ENCODE data around the gene VOPP1. TPM values are rescaled to one million over a fixed set of nuclear protein-coding genes. Genes with fewer than 3 reads are reported as not detected.

Gene VOPP1
- total RNA-seq, 2 donors from 2014 or later, result 70.3 to 73.4 TPM

GRCh38 chr7:55426676-55427075 lies 145.6 kb downstream of the VOPP1 start:
- H3K27ac ChIP-seq, result no peak overlapping the region
- intact Hi-C loops (cut with DNase I), result no loop called here

GRCh38 chr7:55425141-55425752 lies 147.1 kb downstream of the VOPP1 start:
- no peaks in the 10 kb centered on the region for H3K9me3 ChIP-seq
- no peak for DNase-seq
- H3K27me3 ChIP-seq, result no peaks in the 10 kb centered on the region
- peaks cover 4% of the 10 kb centered on the region for H3K36me3 ChIP-seq
- intact Hi-C loops (cut with DNase I), result no loop called here
- H3K27ac ChIP-seq, result no peak overlapping the region
- no peak overlapping the region for H3K4me3 ChIP-seq
- TF ChIP-seq CTCF (IDR thresholded peaks at IDR 0.05), result no peak
- H3K4me1 ChIP-seq, result no peaks in the 10 kb centered on the region
- H3K9ac ChIP-seq (ENCODE audit: low read depth in 2 of 2, low read length in 2 of 2), result no peak overlapping the region

More at GRCh38 chr7:55426676-55427075, 145.6 kb downstream of the VOPP1 start:
- Histone ChIP-seq H3K36me3 (peaks cover 4% of the 10 kb centered on the region), H3K4me1 (peaks cover 4% of the 10 kb centered on the region), H3K27me3 (no peaks in the 10 kb centered on the region), H3K9ac (ENCODE audit: low read depth in 2 of 2, low read length in 2 of 2) (no peak overlapping the region), H3K9me3 (no peaks in the 10 kb centered on the region), H3K4me3 (no peak overlapping the region)
- TF ChIP-seq CTCF (IDR thresholded peaks at IDR 0.05), result no peak
- no peak for DNase-seq

GRCh38 chr7:55423891-55424290 lies 148.4 kb downstream of the VOPP1 start:
- no peak for DNase-seq
- intact Hi-C loops (cut with DNase I), result no loop called here
- no peaks in the 10 kb centered on the region for H3K4me1 ChIP-seq
- TF ChIP-seq CTCF (IDR thresholded peaks at IDR 0.05), result no peak
- no peaks in the 10 kb centered on the region for H3K9me3 ChIP-seq
- no peak overlapping the region for H3K9ac ChIP-seq (ENCODE audit: low read depth in 2 of 2, low read length in 2 of 2)
- H3K36me3 ChIP-seq, result peaks cover 4% of the 10 kb centered on the region
- no peak overlapping the region for H3K4me3 ChIP-seq
- H3K27ac ChIP-seq, result no peak overlapping the region
- H3K27me3 ChIP-seq, result no peaks in the 10 kb centered on the region

- Histone ChIP-seq H3K4me3 (no peak overlapping the region), H3K36me3 (peaks cover 4% of the 10 kb centered on the region), H3K27me3 (no peaks in the 10 kb centered on the region), H3K4me1 (no peaks in the 10 kb centered on the region), H3K27ac (no peak overlapping the region), H3K9me3 (no peaks in the 10 kb centered on the region), H3K9ac (ENCODE audit: low read depth in 2 of 2, low read length in 2 of 2) (no peak overlapping the region)
- no peak for TF ChIP-seq CTCF (IDR thresholded peaks at IDR 0.05)
- DNase-seq, result no peak
- intact Hi-C loops (cut with DNase I), result no loop called here
Measured at GRCh38 chr7:55423277-55423711, 149.0 kb downstream of the VOPP1 start.

Other genes with a start within 250 kb of the VOPP1 start
- 10 to 100 TPM; 16.2 to 17.8 TPM for gene LANCL2, start 207.2 kb downstream of the VOPP1 start, total RNA-seq